AG04450 (cell line): Measurements from ENCODE around the gene GLG1. TPM values are rescaled to one million over a fixed set of nuclear protein-coding genes. Genes with fewer than 3 reads are reported as not detected.

Experiments used
- CTCF ChIA-PET: fragments of 300-600, 350-600 bp; formaldehyde crosslinking; extraction: SDS; loops from one replicate; lab custom pipeline; 2022; ENCODE audit warnings: antibody characterized with exemption, inconsistent platforms; lab: Charles Lee
- POLR2A ChIA-PET: fragments of 350-600 bp; formaldehyde crosslinking; extraction: SDS; loops from one replicate; lab custom pipeline; 2021; ENCODE audit warnings: antibody characterized with exemption, inconsistent platforms; lab: Yijun Ruan, JAX
- DNase-seq: peaks from one replicate; pipeline ENCODE4 v3.0.0-alpha.2; 2011; ENCODE audit warnings: low read depth, low spot score
- H3K27ac ChIP-seq: one replicate; pipeline ENCODE4 v1.5.1; 2012; ENCODE audit warnings: low read depth, low read length, control low read depth
- H3K27me3 ChIP-seq: one replicate; pipeline ENCODE4 v1.6.0; 2012; ENCODE audit warnings: low read length; ENCODE audit not compliant: control insufficient read depth, insufficient read depth
- H3K4me3 ChIP-seq: 2 replicates; pipeline ENCODE4 v1.5.1; 2011; ENCODE audit warnings: mild to moderate bottlenecking, low read depth, low read length, control low read depth
- H3K9me3 ChIP-seq: 2 replicates; pipeline ENCODE4 v1.5.1; 2012; ENCODE audit warnings: low read length; ENCODE audit not compliant: control insufficient read depth, insufficient read depth
- CTCF ChIP-seq: IDR thresholded peaks from 2 replicates; pipeline ENCODE4 v1.5.1; 2011; ENCODE audit warnings: low read depth, low read length, control low read depth, inconsistent platforms
- polyA plus RNA-seq: library from polyadenylated mRNA; depleted of rRNA; stranded (reverse); fragments of >200 nt; gene quantifications from 2 replicates; pipeline ENCODE4 v1.2.3, GENCODE V29; 2011

Gene GLG1
- polyA plus RNA-seq, 1 experiment = 188 TPM

GRCh38 chr16:74468807-74469525 lies 137.9 kb downstream of the GLG1 start:
- CTCF ChIA-PET = no interaction called here
- no peak overlapping the region for H3K4me3 ChIP-seq
- H3K9me3 ChIP-seq = no peaks in the 10 kb centered on the region; the same call in 1 of the 2 replicates
- H3K27me3 ChIP-seq = no peaks in the 10 kb centered on the region
- TF ChIP-seq CTCF = no peak
- no peak overlapping the region for H3K27ac ChIP-seq
- DNase-seq = no peak
- POLR2A ChIA-PET = interaction anchor here (0.6 kb wide), 1 partner anchor 314 kb away, joined by 3 read pairs; no protein-coding TSS in a partner anchor

GRCh38 chr16:74466872-74467271 lies 140.0 kb downstream of the GLG1 start:
- POLR2A ChIA-PET = no interaction called here
- TF ChIP-seq CTCF = no peak
- CTCF ChIA-PET = interaction anchor here (1.3 kb wide), 1 partner anchor 185 kb away, joined by 3 read pairs; no protein-coding TSS in a partner anchor
- H3K9me3 ChIP-seq = no peaks in the 10 kb centered on the region; the same call in 1 of the 2 replicates
- no peak for DNase-seq
- no peaks in the 10 kb centered on the region for H3K27me3 ChIP-seq
- H3K4me3 ChIP-seq = no peak overlapping the region
- H3K27ac ChIP-seq = no peak overlapping the region

GRCh38 chr16:74465851-74466685 lies 140.8 kb downstream of the GLG1 start:
- no peak for DNase-seq
- ChIA-PET CTCF (interaction anchor here (1.7 kb wide), 1 partner anchor 157 kb away, joined by 3 read pairs; no protein-coding TSS in a partner anchor), POLR2A (no interaction called here)
- no peak for TF ChIP-seq CTCF
- H3K27ac ChIP-seq = no peak overlapping the region
- H3K9me3 ChIP-seq = no peaks in the 10 kb centered on the region; the same call in 1 of the 2 replicates
- no peak overlapping the region for H3K4me3 ChIP-seq
- no peaks in the 10 kb centered on the region for H3K27me3 ChIP-seq

- Histone ChIP-seq H3K9me3 (no peaks in the 10 kb centered on the region; the same call in 1 of the 2 replicates), H3K4me3 (no peak overlapping the region), H3K27me3 (no peaks in the 10 kb centered on the region), H3K27ac (no peak overlapping the region)
- POLR2A ChIA-PET = no interaction called here
- CTCF ChIA-PET = interaction anchor here (1.7 kb wide), 1 partner anchor 158 kb away, joined by 3 read pairs; no protein-coding TSS in a partner anchor
- no peak for DNase-seq
- TF ChIP-seq CTCF = no peak
These were observed 141.6 kb downstream of the GLG1 start for GRCh38 chr16:74465281-74465680.
